ENCODE results near the gene NMT2.

NMT2 gene

GRCh38 chr10:15068802-15069201 lies 99.7 kb downstream of the NMT2 start:
- no peak for DNase-seq

DNA sequence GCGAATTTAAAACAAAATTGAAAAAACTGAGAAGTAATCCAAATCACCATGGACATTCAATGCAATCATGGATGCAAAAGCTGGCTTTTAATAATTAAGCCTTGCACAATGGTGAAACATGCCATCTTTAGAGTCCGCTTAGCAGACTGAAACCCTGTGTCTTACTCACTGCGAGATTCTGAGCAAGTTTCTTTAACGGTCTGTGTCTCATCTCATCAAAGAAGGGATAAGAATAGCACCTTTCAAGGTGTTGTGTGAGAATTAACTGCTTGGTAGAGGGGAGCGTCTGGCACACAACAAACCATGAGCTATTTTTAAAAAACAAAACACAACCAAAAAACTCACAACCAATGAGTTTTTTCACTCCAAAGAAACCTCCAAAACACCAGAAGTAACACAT lies 101.3 kb downstream of the NMT2 start:
- no peaks in the 10 kb centered on the region for H4K20me1 ChIP-seq (ENCODE audit: insufficient read depth, low read length)
- TF ChIP-seq CTCF (IDR thresholded peaks at IDR 0.05; ENCODE audit: low read length) (no peak), EZH2 (optimal IDR thresholded peaks at IDR 0.05; ENCODE audit: low read depth, low read length) (no peak), EZH2phosphoT487 (IDR thresholded peaks at IDR 0.05; ENCODE audit: low read length) (no peak)
- no peak overlapping the region for H3K9ac ChIP-seq (ENCODE audit: low read length)
- no peak overlapping the region for H2AFZ ChIP-seq (ENCODE audit: low read length)
- no peaks in the 10 kb centered on the region for H3K79me2 ChIP-seq (ENCODE audit: low read length)
- H3K36me3 ChIP-seq (replicated peaks; ENCODE audit: insufficient read depth, low read length) = no peaks in the 10 kb centered on the region
- H3K4me3 ChIP-seq (ENCODE audit: low read length) = no peak overlapping the region
- H3K27ac ChIP-seq (ENCODE audit: low read length) = no peak overlapping the region
- no peaks in the 10 kb centered on the region for H3K27me3 ChIP-seq (replicated peaks; ENCODE audit: insufficient read depth, low read length)
- no peaks in the 10 kb centered on the region for H3K9me2 ChIP-seq (replicated peaks; ENCODE audit: insufficient read depth, low read length)
- no peaks in the 10 kb centered on the region for H3F3A ChIP-seq (ENCODE audit: insufficient read depth, low read length)
- H3K4me2 ChIP-seq (ENCODE audit: low read depth, low read length) = no peak overlapping the region
- H3K4me1 ChIP-seq (ENCODE audit: low read length) = no peaks in the 10 kb centered on the region
- no peak for DNase-seq
- no peaks in the 10 kb centered on the region for H3K9me3 ChIP-seq (replicated peaks; ENCODE audit: insufficient read depth, low read length)

More at GRCh38 chr10:15068802-15069201, 99.7 kb downstream of the NMT2 start:
- Histone ChIP-seq H3K4me1 (ENCODE audit: low read length) (no peaks in the 10 kb centered on the region), H3K36me3 (replicated peaks; ENCODE audit: insufficient read depth, low read length) (no peaks in the 10 kb centered on the region), H3K79me2 (ENCODE audit: low read length) (no peaks in the 10 kb centered on the region), H3K4me2 (ENCODE audit: low read depth, low read length) (no peak overlapping the region), H3K27me3 (replicated peaks; ENCODE audit: insufficient read depth, low read length) (no peaks in the 10 kb centered on the region), H4K20me1 (ENCODE audit: insufficient read depth, low read length) (no peaks in the 10 kb centered on the region), H3K9me3 (replicated peaks; ENCODE audit: insufficient read depth, low read length) (no peaks in the 10 kb centered on the region), H3K4me3 (ENCODE audit: low read length) (no peak overlapping the region), H3K9me2 (replicated peaks; ENCODE audit: insufficient read depth, low read length) (no peaks in the 10 kb centered on the region), H2AFZ (ENCODE audit: low read length) (peak overlapping the region; percentile 19; the same call in 1 of the 2 replicates), H3F3A (ENCODE audit: insufficient read depth, low read length) (no peaks in the 10 kb centered on the region), H3K9ac (ENCODE audit: low read length) (no peak overlapping the region), H3K27ac (ENCODE audit: low read length) (no peak overlapping the region)
- TF ChIP-seq EZH2phosphoT487 (IDR thresholded peaks at IDR 0.05; ENCODE audit: low read length) (no peak), EZH2 (optimal IDR thresholded peaks at IDR 0.05; ENCODE audit: low read depth, low read length) (no peak), CTCF (IDR thresholded peaks at IDR 0.05; ENCODE audit: low read length) (no peak)

- H3K36me3 ChIP-seq (replicated peaks; ENCODE audit: insufficient read depth, low read length) = no peaks in the 10 kb centered on the region
- no peaks in the 10 kb centered on the region for H3K9me2 ChIP-seq (replicated peaks; ENCODE audit: insufficient read depth, low read length)
- TF ChIP-seq EZH2 (optimal IDR thresholded peaks at IDR 0.05; ENCODE audit: low read depth, low read length) (no peak), EZH2phosphoT487 (IDR thresholded peaks at IDR 0.05; ENCODE audit: low read length) (no peak), CTCF (IDR thresholded peaks at IDR 0.05; ENCODE audit: low read length) (no peak)
- H3F3A ChIP-seq (ENCODE audit: insufficient read depth, low read length) = no peaks in the 10 kb centered on the region
- H3K4me1 ChIP-seq (ENCODE audit: low read length) = no peaks in the 10 kb centered on the region
- no peaks in the 10 kb centered on the region for H3K27me3 ChIP-seq (replicated peaks; ENCODE audit: insufficient read depth, low read length)
- H3K4me2 ChIP-seq (ENCODE audit: low read depth, low read length) = no peak overlapping the region
- H3K27ac ChIP-seq (ENCODE audit: low read length) = no peak overlapping the region
- no peaks in the 10 kb centered on the region for H3K9me3 ChIP-seq (replicated peaks; ENCODE audit: insufficient read depth, low read length)
- no peak overlapping the region for H3K9ac ChIP-seq (ENCODE audit: low read length)
- no peak overlapping the region for H3K4me3 ChIP-seq (ENCODE audit: low read length)
- H4K20me1 ChIP-seq (ENCODE audit: insufficient read depth, low read length) = no peaks in the 10 kb centered on the region
- no peaks in the 10 kb centered on the region for H3K79me2 ChIP-seq (ENCODE audit: low read length)
- DNase-seq = no peak
- no peak overlapping the region for H2AFZ ChIP-seq (ENCODE audit: low read length)
Observed at GRCh38 chr10:15060638-15061037, 107.9 kb downstream of the NMT2 start.

Measured in MM.1S (cell line).